ENCODE results near the gene NFIC. TPM values are rescaled to one million over a fixed set of nuclear protein-coding genes. Genes with fewer than 3 reads are reported as not detected.
A peak's percentile ranks its signal among the peaks of the same experiment; 100 is the strongest.

Gene NFIC
- total RNA-seq, 1 donor from 2014 or later = 38.3 TPM

DNA sequence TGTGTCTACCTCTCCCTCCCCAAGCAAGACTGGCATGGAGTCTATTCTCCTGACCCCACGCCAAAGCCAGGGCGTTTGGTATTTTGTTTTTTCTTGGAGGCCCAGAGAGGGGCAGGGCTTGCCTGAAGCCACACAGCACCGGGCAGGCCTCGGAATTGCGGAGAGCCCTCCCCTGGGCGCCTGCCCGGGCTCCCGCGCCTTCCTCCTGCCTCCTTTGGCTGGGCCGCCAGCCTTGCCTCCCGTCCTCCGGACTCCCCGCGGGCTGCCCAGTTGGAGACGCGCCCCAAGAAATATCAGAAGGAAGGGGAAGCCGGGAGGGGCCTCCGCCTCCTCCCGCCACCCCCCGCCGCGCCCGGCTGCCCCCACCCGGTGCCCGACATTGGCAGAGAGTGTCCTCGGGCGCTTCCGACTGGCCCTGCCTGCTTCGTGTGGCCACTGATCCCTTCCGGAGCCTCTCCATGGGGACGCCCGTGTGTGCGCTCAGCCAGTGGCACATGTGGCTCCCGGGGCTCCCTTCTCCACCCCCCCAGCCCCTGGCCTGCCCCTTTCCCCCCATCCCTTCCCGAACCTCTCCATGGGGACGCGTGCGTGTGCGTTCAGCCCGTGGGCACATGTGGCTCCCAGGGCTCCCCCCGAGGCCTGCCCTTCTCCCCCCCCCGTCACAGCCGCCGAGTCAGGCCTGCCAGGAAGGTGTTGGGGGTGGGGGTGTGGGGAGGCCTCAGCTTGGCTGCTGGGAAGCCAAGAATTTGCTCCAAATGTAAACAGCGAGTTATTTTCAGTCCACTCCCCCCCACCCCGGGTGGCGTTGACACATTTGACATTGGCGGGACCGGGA, 37.3 kb downstream of the NFIC start:
- no peak for TF ChIP-seq EZH2 (IDR thresholded peaks at IDR 0.05; ENCODE audit: insufficient read depth, low read length)
- TF ChIP-seq, protein P1, sequence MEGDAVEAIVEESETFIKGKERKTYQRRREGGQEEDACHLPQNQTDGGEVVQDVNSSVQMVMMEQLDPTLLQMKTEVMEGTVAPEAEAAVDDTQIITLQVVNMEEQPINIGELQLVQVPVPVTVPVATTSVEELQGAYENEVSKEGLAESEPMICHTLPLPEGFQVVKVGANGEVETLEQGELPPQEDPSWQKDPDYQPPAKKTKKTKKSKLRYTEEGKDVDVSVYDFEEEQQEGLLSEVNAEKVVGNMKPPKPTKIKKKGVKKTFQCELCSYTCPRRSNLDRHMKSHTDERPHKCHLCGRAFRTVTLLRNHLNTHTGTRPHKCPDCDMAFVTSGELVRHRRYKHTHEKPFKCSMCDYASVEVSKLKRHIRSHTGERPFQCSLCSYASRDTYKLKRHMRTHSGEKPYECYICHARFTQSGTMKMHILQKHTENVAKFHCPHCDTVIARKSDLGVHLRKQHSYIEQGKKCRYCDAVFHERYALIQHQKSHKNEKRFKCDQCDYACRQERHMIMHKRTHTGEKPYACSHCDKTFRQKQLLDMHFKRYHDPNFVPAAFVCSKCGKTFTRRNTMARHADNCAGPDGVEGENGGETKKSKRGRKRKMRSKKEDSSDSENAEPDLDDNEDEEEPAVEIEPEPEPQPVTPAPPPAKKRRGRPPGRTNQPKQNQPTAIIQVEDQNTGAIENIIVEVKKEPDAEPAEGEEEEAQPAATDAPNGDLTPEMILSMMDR (IDR thresholded peaks at IDR 0.05; ENCODE audit: insufficient read depth, low read depth, low read length) = no peak
- peaks cover 6% of the 10 kb centered on the region for H4K20me1 ChIP-seq (ENCODE audit: insufficient read depth, low read length)
- peak overlapping the region; percentile 98 for H3K9ac ChIP-seq (ENCODE audit: low read length)
- FAIRE-seq = no peak
- Mint-ChIP-seq H3K9me3 (ENCODE audit: unreplicated experiment) (peaks cover 2% of the 10 kb centered on the region), H3K27ac (ENCODE audit: unreplicated experiment) (no peak overlapping the region), H3K27me3 (ENCODE audit: low read depth, unreplicated experiment) (no peaks in the 10 kb centered on the region), H3K4me3 (ENCODE audit: unreplicated experiment) (no peak overlapping the region), H3K4me1 (ENCODE audit: low read depth, unreplicated experiment) (no peaks in the 10 kb centered on the region), H3K36me3 (ENCODE audit: low read depth, unreplicated experiment) (peaks cover 21% of the 10 kb centered on the region)
- no peaks in the 10 kb centered on the region for H3K36me3 ChIP-seq (ENCODE audit: insufficient read depth, low read length)
- H3K79me2 ChIP-seq (ENCODE audit: insufficient read depth, low read length) = peaks cover 79% of the 10 kb centered on the region
- H3K27ac ChIP-seq (ENCODE audit: low read depth, low read length) = peak overlapping the region; percentile 98
- H3K27me3 ChIP-seq (ENCODE audit: insufficient read depth, low read length) = no peaks in the 10 kb centered on the region
- H3K9me3 ChIP-seq (ENCODE audit: insufficient read depth, low read depth, low read length) = no peaks in the 10 kb centered on the region
- no peak overlapping the region for H3K4me3 ChIP-seq (ENCODE audit: insufficient read depth, low read depth, low read length)
- H3K4me1 ChIP-seq (ENCODE audit: insufficient read depth, low read length) = peaks cover 29% of the 10 kb centered on the region
- DNase-seq (ENCODE audit: low read depth) = peak; percentile 92
- H3K4me2 ChIP-seq (ENCODE audit: low read length) = peak overlapping the region; percentile 86
- no peak overlapping the region for H2AFZ ChIP-seq (ENCODE audit: low read depth, low read length)

DNA sequence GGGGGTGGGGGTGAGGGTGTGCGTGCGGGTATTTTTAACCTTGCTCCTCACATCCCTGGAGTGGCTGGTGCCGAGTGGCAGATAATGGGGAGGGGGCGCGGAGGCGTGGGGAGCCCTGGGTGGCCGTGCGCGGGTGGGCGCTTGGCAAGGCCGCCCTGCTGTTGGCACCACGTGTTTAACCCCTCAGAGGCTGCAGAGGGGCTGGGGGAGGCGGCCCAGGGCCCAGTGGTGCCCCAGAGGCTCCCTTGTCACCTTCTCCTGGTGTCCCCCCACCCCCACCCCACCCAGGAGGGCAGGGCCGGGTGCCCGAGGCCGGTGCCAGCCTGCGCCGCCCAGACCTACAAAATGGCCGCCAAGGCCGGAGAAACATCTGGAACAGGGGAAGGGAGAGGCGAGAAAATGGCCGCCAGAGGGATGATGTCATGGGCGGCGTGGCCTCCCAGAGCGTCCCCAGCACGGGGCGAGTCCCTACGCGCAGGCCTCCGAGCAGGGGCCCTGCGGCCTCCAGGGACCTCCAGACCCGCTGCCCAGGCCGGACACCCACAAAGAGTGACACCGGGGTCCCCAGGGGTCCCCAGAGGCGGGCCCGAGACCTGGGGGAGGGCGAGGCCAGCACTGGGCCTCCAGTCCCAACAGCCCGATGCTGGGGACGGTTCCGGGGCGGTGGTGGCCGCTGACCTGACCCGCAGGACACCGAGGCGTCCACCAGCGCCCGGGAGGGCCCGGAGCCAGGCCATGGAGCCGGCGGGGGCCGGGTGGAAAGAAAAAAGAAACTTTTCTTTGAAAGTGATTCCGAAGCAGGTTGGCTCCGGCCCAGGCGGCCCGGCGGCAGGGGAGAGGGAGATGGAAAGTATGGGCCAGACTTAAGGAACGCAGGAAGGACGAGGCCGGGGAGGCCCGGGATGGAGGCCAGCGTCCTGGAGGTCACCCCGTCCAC, 38.2 kb downstream of the NFIC start:
- no peak for FAIRE-seq
- H4K20me1 ChIP-seq (ENCODE audit: insufficient read depth, low read length) = no peaks in the 10 kb centered on the region

More for the DNA sequence above, 38.2 kb downstream of the NFIC start:
- peaks cover 29% of the 10 kb centered on the region for H3K4me1 ChIP-seq (ENCODE audit: insufficient read depth, low read length)
- H3K79me2 ChIP-seq (ENCODE audit: insufficient read depth, low read length) = peaks cover 80% of the 10 kb centered on the region
- H3K36me3 ChIP-seq (ENCODE audit: insufficient read depth, low read length) = no peaks in the 10 kb centered on the region
- Mint-ChIP-seq H3K36me3 (ENCODE audit: low read depth, unreplicated experiment) (peaks cover 25% of the 10 kb centered on the region), H3K9me3 (ENCODE audit: unreplicated experiment) (peaks cover 2% of the 10 kb centered on the region), H3K27ac (ENCODE audit: unreplicated experiment) (no peak overlapping the region), H3K27me3 (ENCODE audit: low read depth, unreplicated experiment) (no peaks in the 10 kb centered on the region), H3K4me3 (ENCODE audit: unreplicated experiment) (no peak overlapping the region), H3K4me1 (ENCODE audit: low read depth, unreplicated experiment) (no peaks in the 10 kb centered on the region)
- H3K27ac ChIP-seq (ENCODE audit: low read depth, low read length) = peak overlapping the region; percentile 98
- peak overlapping the region; percentile 80 for H2AFZ ChIP-seq (ENCODE audit: low read depth, low read length)
- no peak for TF ChIP-seq EZH2 (IDR thresholded peaks at IDR 0.05; ENCODE audit: insufficient read depth, low read length)
- TF ChIP-seq, protein P1 (IDR thresholded peaks at IDR 0.05; ENCODE audit: insufficient read depth, low read depth, low read length) = no peak
- peak overlapping the region; percentile 44 for H3K4me3 ChIP-seq (ENCODE audit: insufficient read depth, low read depth, low read length)
- H3K9ac ChIP-seq (ENCODE audit: low read length) = peak overlapping the region; percentile 98
- H3K9me3 ChIP-seq (ENCODE audit: insufficient read depth, low read depth, low read length) = no peaks in the 10 kb centered on the region
- peak; percentile 83 for DNase-seq (ENCODE audit: low read depth)
- H3K27me3 ChIP-seq (ENCODE audit: insufficient read depth, low read length) = no peaks in the 10 kb centered on the region
- H3K4me2 ChIP-seq (ENCODE audit: low read length) = peak overlapping the region; percentile 86

Measured in astrocyte (in vitro differentiated cells and primary cell).